OCI-LY1 (cell line): ENCODE results near the gene KPNB1.

Experiments
- EZH2 ChIP-seq: fragments of 200-600 bp; sonication (generic), shearing (Covaris generic); IDR thresholded peaks from 2 replicates; pipeline ENCODE4 v1.8.0; 2017; ENCODE audit warnings: borderline replicate concordance, mixed run types, mild to moderate bottlenecking, antibody characterized with exemption, low read length, moderate library complexity, mixed read lengths
- TF ChIP-seq, protein P1 (sequence below): fragments of 200-600 bp; sonication (generic), shearing (Covaris generic); IDR thresholded peaks from 2 replicates; pipeline ENCODE4 v1.5.1; 2017; ENCODE audit warnings: mild to moderate bottlenecking, antibody characterized with exemption, low read length, moderate library complexity, mixed read lengths

DNA sequence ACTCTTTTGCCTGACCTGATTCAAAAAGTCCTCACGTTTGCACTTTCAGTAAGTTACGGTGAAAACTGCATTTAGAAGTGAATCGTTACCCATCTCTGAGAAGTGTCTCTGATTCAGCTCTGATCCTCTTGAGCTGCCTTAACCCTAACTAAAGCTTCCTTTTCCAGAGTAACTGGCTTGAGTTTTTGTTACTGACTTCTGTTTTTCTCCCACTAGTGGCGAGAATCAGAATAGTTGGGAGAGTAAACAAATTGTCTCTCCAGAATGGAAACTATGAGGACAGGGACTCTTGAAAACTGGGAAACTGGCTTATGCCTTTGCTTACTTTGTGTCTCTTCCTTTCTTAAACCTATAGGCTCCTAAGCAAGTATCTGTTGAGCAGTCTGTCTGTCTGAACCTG, 31.3 kb upstream of the KPNB1 start:
- TF ChIP-seq, protein P1, sequence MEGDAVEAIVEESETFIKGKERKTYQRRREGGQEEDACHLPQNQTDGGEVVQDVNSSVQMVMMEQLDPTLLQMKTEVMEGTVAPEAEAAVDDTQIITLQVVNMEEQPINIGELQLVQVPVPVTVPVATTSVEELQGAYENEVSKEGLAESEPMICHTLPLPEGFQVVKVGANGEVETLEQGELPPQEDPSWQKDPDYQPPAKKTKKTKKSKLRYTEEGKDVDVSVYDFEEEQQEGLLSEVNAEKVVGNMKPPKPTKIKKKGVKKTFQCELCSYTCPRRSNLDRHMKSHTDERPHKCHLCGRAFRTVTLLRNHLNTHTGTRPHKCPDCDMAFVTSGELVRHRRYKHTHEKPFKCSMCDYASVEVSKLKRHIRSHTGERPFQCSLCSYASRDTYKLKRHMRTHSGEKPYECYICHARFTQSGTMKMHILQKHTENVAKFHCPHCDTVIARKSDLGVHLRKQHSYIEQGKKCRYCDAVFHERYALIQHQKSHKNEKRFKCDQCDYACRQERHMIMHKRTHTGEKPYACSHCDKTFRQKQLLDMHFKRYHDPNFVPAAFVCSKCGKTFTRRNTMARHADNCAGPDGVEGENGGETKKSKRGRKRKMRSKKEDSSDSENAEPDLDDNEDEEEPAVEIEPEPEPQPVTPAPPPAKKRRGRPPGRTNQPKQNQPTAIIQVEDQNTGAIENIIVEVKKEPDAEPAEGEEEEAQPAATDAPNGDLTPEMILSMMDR: no peak
- no peak for TF ChIP-seq EZH2
